DMS53 (cell line): ENCODE data around the gene PUM2.
A peak's percentile ranks its signal among the peaks of the same experiment; 100 is the strongest.

Experiments used
- DNase-seq: peaks from one replicate; lab custom pipeline; 2025; lab: John Stamatoyannopoulos, UW

The PUM2 gene

DNA sequence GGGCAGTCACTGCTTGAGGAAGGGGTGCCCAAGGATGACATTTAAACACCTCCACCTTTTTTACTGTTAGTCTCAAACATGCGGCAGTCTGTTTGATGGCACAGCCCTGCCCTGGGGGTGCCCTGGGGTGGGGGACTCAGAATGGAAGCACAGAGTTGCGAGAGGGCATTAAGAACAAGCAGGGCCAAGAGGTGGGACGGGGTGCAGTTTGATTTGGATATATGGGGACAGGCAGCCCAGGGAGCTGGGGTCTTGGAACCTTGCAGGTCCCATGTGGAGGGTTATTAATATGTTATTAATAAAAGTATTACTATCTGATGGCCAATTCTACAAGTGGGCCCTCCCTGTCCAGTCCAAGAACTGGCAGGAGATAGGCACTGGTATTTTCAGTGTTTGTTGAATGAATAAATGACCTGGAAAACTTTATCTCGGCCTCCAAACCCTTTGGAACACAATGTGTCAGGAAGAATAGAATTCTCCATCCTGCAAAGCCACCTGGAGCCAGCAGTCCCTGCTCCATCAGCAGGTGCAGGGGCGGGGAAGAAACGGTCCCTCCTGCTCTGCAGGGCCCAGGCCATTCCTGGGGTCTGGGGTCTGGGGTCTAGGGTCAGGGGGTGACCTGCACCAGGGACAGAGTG lies 150.9 kb downstream of the PUM2 start:
- no peak for DNase-seq

DNA sequence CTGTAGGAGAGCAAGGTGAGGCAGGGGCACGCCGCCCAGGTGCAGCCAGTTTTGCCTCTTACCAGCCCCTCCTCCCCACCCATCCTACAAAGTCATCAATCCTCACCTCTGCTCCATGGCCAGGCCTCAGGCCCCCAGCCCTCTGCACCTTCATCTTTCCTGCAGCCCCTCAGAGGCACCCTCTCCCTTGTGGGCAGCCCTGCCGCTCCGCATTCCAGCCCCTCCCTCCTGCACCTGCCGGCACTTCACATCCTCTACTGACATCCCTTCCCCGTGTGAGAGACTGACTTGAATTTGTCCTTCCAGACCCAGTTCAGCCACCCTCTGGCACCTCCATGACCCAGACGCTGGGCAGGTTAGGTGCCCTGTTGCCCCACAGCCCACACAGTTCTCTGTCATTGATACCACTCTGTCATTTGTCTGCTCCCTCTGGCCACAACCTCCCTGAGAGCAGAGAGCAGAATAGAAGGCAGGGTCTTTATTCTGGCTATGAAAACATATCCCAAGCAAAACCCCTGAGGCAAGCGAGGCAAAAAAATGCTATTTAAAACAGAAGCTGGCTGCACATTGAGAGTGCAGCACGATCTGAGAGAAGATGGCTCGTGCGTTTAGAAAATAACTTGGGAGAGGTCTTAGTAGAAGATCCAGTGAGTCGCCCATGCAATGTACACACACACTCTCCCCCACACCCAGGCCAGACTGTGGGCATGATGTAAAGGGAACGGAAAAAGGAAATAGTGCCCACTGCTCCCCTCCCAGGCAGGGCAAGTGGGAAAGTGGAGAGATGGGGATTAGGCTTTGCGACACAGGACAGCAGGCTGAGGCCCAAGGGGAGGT lies 151.6 kb downstream of the PUM2 start:
- DNase-seq = peak; percentile 67
